Fibroblast of skin of right quadriceps (primary cell): Measurements from ENCODE around the gene MAGI3.
A peak's percentile ranks its signal among the peaks of the same experiment; 100 is the strongest.
"Not testable (repeated sequence)": the region's sequence is repeated elsewhere in the genome, so short reads cannot be mapped to it uniquely, and the experiment has no call there.

ENCODE experiments used
- DNase-seq: peaks from one replicate; pipeline ENCODE4 v3.0.0-alpha.2; 2013

Gene MAGI3

DNA sequence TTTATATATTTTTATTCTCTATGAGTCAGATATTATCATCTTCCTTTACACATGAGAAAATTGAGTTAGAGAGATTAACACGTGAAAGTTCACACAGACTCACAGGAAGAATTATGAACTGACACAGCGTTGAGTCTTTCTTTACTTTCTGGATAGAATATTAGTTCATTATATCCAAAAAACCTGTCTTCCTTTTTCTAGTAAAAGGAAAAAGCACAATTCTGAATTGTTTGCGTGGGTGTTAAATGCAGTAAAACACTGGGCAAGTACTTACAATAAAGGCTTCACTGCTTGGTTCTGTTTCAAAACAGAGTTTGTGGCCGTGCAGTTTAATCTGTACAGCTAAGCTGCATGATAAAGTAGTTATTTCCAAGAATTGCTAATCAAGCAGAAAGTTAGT, 10.8 kb downstream of the MAGI3 start:
- DNase-seq = no peak

DNA sequence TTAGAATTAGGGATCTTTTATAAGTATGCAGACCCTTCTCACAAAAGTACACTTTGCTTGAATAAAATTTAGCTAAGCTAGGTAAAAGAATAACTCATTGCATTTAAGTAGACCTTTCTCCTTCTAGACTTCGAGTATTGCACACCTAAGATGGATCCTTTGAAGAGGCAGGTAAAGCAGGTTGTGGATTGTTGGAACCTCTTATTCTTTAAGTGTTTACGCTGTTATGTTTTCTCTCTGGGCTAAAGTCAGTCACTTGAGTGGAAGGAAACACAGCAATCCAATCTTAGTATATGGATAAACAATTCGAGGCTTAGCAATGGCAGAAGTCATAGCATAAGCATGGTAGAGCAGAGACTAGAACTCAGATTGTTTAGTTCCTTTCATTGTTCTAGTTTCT, 11.4 kb downstream of the MAGI3 start:
- no peak for DNase-seq

DNA sequence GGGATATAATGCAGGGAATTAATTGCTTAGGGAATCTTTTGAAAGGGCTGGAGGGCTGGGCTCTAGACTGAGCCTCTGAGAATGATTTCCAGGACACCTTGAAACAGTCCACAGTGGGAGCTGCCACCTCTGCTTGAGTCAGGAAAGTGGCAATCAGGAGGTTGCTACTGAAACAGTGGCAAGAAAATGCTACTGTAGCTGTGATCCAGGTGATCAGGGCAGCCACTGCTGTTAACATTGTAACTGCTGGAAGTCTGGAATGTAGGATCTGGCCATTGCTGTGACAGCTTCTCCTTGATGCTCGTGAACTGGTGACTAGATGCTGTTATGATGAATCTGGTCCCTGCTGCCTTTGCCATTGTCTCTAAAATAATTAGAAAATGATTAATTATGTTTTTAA, 12.8 kb downstream of the MAGI3 start:
- DNase-seq = no peak

DNA sequence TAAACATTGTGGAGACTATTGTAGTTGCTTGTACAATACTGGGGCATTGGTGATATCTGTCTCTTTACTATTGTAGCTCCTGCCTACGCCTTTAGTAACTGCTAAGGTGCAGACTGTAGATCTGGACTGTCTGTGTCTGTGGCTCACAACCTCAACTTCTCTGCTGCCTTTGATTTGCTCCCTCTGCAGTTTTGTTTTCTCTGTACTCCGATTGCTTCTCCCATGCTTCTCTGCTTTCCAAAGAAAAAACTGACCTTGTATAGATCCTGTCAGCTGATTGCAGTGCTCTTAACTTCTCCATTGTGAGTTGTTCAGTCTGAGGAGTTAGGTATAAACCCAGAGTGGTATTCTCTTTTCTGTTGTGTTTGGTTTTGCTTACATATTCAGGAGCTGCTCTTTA, 15.3 kb downstream of the MAGI3 start:
- DNase-seq = no peak

DNA sequence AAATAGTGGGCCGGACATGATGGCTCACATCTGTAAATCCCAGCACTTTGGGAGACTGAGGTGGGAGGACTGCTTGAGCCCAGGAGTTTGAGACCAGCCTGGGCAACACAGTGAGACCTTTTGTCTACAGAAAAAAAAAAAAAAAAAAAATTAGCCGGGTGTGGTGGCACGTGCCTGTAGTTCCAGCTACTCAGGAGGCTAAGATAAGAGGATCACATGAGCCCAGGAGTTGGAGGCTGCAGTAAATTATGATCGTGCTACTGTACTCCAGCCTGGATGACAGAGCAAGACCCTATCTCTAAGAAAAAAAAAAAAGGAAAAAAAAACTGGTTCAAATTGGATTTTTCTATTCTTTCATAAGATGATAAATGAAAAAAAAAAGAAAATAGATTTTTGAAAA, 15.8 kb downstream of the MAGI3 start:
- not testable (repeated sequence) for DNase-seq

DNA sequence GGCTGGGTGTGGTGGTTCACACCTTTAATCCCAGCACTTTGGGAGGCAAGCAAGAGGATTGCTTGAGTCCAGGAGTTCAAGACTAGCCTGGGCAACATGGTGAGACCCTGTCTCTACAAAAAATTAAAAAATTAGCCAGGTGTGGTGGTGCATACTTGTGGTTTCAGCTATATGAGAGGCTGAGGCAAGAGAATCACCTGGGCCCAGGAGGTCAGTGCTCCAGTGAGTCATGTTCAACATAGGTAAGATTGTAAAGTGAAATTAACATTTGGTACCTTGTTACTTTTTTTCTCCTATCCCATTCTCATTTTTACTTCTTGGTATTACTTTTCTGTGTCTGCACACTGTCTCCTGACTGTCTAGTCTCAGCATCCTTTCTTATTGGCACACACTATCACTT, 19.0 kb downstream of the MAGI3 start:
- DNase-seq = no peak

DNA sequence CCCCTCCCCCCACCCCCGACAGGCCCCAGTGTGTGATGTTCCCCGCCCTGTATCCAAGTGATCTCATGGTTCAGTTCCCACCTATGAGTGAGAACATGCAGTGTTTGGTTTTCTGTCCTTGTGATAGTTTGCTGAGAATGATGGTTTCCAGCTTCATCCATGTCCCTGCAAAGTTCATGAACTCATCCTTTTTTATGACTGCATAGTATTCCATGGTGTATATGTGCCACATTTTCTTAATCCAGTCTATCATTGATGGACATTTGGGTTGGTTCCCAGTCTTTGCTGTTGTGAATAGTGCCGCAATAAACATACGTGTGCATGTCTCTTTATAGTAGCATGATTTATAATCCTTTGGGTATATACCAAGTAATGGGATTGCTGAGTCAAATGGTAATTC, 21.7 kb downstream of the MAGI3 start:
- not testable (repeated sequence) for DNase-seq

DNA sequence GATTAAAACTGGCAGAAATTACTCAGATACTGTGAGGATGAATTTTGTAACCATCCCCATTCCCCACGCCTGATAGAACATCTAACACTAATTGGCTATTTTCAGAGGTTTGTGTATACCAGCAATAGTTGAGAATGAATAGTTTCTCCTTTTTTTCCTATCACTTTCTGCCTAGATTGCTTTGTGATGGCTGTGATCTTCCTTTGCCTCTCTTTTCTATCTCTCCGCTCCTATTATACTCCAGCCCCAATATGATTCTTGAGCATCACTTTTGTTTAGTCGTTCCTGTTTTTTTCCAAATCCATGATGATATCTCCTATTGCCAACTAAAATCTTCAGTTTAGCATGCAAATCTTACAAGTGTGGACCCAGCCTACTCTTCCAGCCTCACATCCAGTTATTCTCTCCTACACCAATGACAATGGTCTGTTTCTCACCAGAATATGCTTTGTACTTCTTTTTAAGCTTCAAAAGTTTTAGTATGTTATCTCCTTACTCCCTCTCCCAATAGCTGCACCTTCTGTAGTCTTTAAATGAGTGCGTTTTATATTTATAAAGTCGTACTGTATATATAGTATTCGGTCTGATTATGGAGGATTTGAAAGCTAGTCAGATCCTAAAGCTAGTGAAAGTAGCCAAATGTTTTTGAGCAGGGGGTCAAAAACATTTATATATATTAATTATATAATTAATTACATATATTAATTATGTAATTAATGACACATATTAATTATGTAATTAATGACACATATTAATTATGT, 25.2 kb downstream of the MAGI3 start:
- no peak for DNase-seq

DNA sequence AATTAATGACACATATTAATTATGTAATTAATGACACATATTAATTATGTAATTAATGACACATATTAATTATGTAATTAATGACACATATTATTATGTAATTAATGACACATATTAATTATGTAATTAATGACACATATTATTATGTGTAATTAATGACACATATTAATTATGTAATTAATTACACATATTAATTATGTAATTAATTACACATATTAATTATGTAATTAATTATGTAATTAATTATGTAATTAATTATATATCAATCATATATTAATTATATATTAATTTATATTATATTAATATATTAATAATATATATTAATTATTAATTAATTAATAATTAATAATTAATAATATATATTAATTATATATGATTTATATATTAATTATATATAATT, 25.8 kb downstream of the MAGI3 start:
- not testable (repeated sequence) for DNase-seq

DNA sequence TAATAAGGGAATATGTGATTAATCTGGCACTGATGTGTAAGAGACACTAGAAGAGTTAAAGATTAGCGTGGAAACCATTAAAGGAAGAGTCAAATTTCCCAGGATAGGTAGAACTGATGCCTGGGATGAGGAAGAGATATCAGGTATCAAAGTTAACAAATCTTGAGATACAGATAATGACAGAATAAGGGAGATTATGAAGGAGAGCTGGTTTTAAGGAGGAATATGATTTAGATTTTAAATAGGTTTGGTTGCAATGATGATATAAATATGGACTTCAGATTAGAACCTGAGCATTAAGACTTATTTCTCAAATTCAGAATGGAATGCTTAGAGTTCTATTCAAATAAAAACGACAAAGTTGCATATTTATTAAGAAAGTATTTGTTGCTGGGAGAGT, 26.2 kb downstream of the MAGI3 start:
- no peak for DNase-seq

DNA sequence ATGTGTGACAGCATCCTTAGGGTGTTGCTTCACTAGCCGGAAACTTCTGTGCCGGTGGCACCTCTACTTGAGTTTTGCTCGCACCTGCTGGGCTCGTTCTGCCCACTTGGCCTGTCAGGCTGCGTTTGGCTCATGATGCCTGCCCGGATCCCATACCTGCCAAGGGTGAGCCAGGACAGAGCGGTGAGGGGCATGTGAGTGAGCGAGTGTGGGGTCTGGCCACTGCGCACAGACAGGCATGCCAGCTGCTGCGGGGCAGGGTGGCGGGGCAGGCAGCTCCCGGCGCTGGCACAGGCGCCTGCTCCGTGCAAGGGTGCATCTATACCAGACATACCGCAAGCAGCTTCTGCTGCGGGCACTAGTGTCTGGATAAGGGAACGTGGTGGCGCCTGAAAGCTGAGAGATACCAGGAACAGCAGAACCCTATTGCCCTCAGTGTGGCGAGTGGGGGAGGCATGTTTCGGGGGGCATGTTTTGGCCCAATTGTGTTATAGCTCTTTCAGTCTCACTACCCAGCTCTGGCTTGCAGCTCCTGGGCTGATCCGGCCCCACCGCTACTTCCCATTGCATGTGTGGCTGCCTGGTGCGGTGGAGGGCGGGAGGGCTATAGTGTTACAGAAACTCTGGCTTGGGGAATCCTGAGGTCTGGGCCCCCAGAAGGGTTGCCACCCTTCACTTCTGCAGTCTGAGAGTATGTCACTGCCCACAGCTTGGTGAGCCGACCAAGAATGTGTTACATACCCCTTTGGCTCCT, 32.2 kb downstream of the MAGI3 start:
- DNase-seq = no peak

DNA sequence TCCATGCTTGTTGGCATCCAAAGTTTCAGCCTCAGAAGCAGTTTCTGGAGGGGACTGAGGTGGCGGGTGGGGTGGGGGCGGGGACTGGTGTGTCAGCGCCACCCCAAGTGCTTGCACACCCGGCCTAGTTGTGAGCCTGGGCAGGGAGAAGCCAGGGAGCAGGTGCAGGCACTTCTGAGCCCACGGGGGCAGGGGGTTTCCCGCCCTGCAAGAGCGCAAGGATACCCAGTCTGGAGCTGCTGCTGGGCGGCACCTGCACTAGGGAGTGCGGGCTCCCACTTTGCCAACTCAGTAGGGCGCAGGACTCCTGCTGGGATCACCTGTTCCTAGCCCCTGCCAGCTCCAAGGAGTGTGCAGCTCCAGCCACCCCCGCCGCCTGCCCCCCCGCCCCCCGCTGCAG, 33.5 kb downstream of the MAGI3 start:
- no peak for DNase-seq

DNA sequence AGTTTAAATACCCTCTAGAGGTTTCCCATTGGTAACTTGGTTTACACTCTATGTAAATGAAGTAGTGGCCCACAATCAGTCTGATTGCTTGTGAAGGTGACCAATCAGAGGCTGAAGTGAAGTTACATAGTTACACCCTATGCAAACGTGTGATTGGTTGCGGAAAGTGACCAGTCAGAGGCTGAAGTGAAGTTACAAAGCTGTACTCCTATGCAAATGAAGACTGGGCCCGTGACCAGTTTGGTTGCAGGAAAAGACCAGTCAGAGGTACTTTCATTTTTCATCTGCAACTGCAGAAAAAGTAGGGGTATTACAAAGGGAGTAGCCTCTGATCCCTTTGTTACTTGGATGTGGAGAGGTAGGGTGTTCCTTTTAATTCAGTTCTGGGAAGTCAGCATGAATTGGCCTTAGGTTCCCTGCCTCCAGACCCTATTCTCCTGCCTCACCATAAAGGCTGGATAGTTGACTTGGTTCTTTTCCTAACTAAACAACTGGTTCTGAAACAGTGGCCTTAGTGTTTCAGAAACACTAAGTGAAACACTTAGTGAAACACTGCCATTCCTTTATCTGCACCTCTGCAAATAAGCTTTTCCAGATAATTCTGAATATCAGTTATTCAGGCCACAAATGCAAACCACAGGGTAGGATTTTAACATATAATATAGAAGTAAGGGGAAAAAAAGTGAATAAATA, 39.3 kb downstream of the MAGI3 start:
- no peak for DNase-seq

DNA sequence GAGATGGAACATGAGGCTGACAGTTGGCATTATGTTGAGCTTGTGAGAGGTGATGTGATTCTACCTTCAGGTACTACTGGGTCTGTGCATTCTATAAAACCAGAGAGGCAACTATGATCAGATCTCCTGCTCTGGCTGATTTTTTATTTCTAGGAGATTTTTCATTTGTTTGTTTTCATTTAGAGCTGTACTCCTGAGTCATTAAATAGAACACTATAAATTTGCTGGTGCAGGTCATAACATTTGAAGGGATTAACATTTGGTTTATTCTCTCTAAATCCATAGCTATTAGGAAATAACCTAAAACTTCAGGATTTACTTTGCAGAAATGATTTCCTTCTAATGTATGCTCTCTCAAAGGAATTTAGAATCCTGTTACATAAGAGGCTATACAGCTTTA, 42.9 kb downstream of the MAGI3 start:
- peak; percentile 4 for DNase-seq

DNA sequence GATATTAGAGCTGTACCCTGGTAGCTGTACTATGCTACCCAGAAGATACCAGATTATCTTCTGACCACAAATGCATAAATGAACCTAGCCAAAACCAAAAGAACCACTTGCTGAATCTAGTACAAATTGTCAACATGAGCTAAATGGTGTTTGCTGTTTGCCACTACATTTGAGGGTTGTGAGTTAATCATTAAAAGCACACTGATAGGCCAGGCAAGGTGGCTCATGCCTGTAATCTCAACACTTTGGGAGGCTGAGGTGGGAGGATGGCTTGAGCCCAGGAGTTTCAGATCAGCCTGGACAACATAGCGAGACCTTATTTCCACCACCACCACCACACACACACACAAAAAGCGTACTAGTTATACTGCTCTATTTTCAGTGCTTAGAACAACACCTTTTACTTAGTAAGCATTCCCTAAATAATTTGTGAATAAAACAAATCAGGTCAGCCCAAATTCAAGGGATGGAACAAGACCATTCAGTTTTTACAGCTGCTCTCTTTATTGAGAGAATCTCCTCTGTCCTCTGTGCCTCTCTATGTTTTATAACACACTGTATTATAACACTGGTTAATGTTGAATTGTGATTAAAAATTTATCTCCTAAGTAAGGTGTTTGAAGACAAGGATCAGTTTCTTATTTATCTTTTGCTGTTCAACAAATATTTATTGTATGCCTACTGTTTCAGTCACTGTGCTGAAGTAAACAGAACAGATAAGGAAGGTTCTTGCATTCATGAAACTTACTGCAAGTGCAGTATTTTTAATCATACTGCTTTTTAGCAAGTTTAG, 44.0 kb downstream of the MAGI3 start:
- no peak for DNase-seq

DNA sequence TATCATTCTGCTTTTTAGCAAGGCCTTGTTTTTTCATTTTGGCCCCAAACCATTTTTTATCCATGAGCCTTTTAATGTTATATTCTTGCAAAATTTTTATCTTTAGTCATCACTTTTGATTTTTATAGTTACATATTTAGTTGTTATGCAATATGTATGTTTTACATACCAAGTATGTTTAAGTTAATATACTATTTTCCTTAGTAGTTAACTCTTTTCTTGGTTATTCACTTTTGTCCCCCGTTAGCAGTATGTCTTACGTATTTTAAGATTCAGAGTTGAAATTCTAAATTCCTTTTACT, 44.5 kb downstream of the MAGI3 start:
- no peak for DNase-seq

DNA sequence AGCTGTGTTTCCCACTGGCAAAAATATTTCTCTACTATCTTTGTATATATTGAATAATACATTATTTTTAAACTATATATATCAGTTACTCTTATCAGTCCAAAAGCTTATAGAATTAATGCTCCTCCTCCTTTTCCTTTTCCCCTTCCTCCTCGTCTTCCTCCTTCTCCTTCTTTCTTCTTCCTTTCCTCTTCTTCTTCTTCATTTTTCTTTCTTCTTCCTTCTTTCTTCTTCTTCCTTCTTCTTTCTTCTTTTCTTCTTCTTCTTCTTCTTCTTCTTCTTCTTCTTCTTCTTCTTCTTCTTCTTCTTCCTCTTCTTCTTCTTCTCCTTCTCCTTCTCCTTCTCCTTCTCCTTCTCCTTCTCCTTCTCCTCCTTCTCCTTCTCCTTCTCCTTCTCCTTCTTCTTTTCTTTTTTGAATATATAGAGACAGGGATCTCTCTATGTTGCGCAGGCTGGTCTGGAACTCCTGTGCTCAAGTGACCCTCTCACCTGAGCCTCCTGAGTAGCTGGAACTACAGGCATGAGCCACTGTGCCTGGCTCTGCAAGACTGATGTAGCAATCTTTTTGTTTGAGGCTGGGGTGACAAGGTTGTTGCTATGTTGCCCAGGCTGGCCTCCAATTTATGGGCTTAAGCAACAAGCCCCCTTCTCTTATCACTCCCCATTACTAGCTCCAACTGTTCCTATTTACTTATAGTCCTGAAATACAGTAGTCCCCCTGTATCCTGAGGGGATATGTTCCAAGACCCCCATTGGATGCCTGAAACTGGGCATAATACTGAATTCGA, 47.4 kb downstream of the MAGI3 start:
- no peak for DNase-seq

DNA sequence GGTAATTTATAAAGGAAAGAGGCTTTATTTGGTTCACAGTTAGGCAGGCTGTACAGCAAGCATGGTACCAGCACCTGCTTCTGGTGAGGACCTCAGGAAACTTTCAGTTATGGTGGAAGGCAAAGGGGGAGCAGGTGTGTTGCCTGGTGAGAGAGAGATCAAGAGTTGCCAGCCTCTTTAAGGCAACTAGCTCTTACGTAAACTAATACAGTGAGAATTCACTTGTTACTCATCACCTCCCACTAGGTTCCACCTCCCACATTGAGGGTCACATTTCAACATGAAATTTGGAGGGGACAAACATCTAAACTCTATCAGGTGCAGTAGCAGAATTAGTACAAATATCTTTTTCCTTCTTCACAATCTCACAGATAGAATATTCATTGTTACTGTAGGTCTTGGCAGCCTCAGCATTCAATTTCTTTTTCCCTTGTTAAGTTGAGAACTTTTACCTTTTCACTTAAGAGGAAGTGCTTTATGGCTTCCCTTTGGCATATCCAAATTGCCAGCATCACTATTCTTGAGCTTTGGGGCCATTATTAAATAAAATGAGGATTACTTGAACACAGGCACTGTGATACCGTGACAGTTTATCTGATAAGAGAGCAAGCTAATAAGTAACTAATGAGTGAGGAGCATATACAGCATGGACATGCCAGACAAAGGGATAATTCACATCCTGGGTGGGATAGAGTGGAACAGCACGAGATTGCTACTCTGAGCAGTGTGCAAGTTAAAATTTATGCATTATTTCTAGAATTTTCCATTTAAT, 48.4 kb downstream of the MAGI3 start:
- no peak for DNase-seq

DNA sequence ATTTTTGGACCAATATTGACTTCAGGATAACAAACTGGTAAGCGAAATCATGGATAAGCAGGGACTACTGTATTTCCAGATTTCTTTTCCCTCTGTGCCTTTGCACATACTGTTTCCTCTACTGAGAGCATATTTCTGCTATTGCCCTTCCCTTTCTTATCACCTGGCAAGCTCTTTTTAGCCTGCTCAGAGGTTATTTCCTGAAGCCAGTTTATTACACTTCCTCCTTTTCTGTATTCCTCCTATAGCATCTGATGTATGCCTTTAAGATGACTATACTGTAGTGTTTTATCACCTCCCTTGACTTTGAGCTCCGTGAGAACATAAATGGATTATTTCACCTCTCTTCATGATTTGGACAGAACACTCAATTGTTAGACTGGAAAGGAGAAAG, 49.0 kb downstream of the MAGI3 start:
- DNase-seq = no peak

DNA sequence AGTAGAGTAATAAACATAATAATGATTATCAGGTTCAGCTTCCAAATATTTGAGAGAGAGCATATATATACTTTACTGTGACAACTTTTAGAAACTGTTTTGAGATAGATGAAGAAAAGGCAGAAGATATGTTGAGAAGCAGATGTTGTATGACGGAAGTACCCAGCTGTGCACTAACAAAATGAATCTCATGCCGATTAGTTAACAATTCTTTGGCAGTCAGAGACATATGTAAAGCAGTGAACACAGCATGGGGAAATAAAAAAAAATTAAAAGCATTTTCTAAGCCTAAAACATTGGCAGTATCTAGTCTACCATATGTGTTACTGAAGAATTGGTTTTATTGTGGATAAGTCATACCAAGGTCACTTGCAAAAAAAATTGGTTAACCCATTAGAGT, 51.8 kb downstream of the MAGI3 start:
- DNase-seq = no peak

DNA sequence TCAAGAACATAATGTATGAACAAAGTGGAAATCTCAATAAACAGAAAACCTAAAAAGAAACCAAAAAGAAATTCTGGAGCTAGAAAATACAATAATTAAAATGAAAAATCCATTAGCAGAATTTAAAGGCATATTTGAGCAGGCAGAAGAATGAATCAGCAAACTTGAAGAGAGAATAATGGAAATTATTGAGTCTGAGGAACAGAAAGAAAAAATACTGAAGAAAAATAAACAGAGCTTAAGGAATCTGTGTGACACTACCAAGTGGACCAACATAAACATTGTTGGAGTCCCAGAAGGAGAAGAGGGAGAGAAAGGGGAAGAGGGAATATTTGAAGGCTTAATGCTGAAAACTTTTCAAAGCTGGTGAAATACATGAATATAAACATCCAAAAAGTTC, 54.5 kb downstream of the MAGI3 start:
- no peak for DNase-seq

DNA sequence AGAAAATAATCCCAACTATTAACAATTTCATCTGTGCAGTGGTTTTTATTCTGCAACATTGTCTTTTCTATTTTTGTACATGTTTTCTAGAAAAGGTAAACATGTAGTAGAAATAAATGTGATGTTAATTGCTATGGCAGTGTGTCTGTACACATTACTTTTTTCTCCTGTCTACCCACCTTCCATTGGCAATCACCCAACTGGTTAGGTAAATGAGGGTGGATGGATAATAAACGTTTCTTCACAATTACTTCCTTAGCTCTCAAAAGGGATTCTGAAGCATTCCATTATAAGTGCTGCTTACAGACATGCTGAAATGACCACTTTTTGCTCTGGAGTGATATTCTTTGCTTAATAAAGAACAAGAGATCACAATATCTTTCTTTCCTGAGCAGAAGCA, 61.4 kb downstream of the MAGI3 start:
- no peak for DNase-seq
